Measurements from ENCODE around the gene PCNX2.

PCNX2 gene

GRCh38 chr1:232950197-232951176, 345.0 kb downstream of the PCNX2 start, which contains the start of gene NTPCR (continued):
- TF ChIP-seq ZNF530 (tag by site-specific recombination; IDR thresholded peaks at IDR 0.05; ENCODE audit: low read depth) (no peak), SP2 (tag by site-specific recombination; IDR thresholded peaks at IDR 0.05) (peak; percentile 96), ZNF18 (tag by site-specific recombination; IDR thresholded peaks at IDR 0.05) (no peak), ZNF214 (tag by site-specific recombination; IDR thresholded peaks at IDR 0.05; ENCODE audit: borderline replicate concordance) (no peak), TRIM28 (IDR thresholded peaks at IDR 0.05; ENCODE audit: borderline replicate concordance, low read length) (no peak), ZSCAN23 (tag by site-specific recombination; IDR thresholded peaks at IDR 0.05) (0 out of 2 replicates have a peak, but pooled peaks have one; percentile 16), REPIN1 (tag by site-specific recombination; IDR thresholded peaks at IDR 0.05; ENCODE audit: low read depth) (no peak), ZNF571 (tag by site-specific recombination; IDR thresholded peaks at IDR 0.05) (no peak), ZNF404 (tag by site-specific recombination; IDR thresholded peaks at IDR 0.05) (no peak), ZNF623 (tag by site-specific recombination; IDR thresholded peaks at IDR 0.05) (no peak), ZNF148 (tag by site-specific recombination; IDR thresholded peaks at IDR 0.05; ENCODE audit: borderline replicate concordance) (no peak), ZNF555 (tag by site-specific recombination; conservative IDR thresholded peaks at IDR 0.05) (no peak), ZBTB21 (tag by site-specific recombination; IDR thresholded peaks at IDR 0.05) (no peak), ZBTB17 (tag by site-specific recombination; IDR thresholded peaks at IDR 0.05) (0 out of 2 replicates have a peak, but pooled peaks have one; percentile 4), ZNF561 (tag by site-specific recombination; IDR thresholded peaks at IDR 0.05; ENCODE audit: borderline replicate concordance) (peak; percentile 13), ZNF132 (tag by site-specific recombination; IDR thresholded peaks at IDR 0.05; ENCODE audit: borderline replicate concordance) (no peak), ZNF391 (tag by site-specific recombination; IDR thresholded peaks at IDR 0.05; ENCODE audit: borderline replicate concordance, low read depth) (no peak), ZNF248 (tag by site-specific recombination; IDR thresholded peaks at IDR 0.05) (no peak), ZBTB48 (tag by site-specific recombination; IDR thresholded peaks at IDR 0.05) (peak; percentile 54), RBAK (tag by site-specific recombination; IDR thresholded peaks at IDR 0.05) (no peak), ZNF701 (tag by site-specific recombination; IDR thresholded peaks at IDR 0.05) (no peak), PRDM6 (tag by site-specific recombination; IDR thresholded peaks at IDR 0.05) (no peak), ZNF433 (tag by site-specific recombination; IDR thresholded peaks at IDR 0.05; ENCODE audit: low read depth) (no peak), ZNF658 (tag by site-specific recombination; IDR thresholded peaks at IDR 0.05) (no peak), PRDM2 (tag by site-specific recombination; IDR thresholded peaks at IDR 0.05; ENCODE audit: borderline replicate concordance) (no peak)
